Activated T-helper 1 cell treated with Interleukin-2 at 50 U/mL for 16 hours (primary cell): ENCODE results near the gene FBN1.

Source experiments
- DNase-seq: peaks from one replicate; pipeline ENCODE4 v3.0.0-alpha.2; 2020; ENCODE audit warnings: low read depth

FBN1 gene

GRCh38 chr15:48645558-48646330, at the start of gene FBN1:
FBN1 (minus strand) TSS chr15:48645709; CDS start chr15:48644769, 940 bp downstream.
- DNase-seq, result no peak

DNA sequence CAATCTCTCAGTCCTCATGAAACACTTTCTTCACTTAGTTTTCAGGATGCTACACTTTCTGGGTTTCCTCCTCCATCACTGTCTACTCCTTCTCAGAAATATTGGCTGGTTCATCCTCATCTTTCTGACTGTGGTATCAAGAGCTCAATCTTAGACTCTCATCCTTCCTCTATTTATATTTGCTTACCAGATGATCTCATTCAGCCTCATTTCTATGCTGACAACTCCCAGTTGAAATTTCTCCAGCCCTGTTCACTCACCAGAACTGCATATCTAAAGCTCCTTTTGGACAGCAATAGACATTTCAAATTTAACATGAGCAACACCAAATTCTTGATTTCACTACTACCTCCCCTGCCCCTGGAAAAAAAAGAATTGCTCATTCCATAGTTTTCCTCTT, 48.0 kb upstream of the FBN1 start:
- DNase-seq, result no peak

DNA sequence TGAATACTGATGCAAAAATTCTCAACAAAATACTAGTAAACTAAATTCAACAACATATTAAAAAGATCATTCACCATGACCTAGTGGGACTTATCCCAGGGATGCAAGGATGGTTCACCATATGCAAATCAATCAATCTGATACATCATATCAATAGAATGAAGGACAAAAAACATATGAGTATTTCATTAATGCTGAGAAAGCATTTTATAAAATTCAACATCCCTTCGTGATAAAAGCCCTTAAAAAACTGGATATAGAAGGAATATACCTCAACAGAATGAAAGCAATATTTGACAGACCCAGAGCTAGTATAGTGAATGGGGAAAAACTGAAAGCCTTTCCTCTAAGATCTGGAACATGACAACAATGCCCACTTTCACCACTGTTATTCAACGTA, 43.0 kb upstream of the FBN1 start:
- no peak for DNase-seq

DNA sequence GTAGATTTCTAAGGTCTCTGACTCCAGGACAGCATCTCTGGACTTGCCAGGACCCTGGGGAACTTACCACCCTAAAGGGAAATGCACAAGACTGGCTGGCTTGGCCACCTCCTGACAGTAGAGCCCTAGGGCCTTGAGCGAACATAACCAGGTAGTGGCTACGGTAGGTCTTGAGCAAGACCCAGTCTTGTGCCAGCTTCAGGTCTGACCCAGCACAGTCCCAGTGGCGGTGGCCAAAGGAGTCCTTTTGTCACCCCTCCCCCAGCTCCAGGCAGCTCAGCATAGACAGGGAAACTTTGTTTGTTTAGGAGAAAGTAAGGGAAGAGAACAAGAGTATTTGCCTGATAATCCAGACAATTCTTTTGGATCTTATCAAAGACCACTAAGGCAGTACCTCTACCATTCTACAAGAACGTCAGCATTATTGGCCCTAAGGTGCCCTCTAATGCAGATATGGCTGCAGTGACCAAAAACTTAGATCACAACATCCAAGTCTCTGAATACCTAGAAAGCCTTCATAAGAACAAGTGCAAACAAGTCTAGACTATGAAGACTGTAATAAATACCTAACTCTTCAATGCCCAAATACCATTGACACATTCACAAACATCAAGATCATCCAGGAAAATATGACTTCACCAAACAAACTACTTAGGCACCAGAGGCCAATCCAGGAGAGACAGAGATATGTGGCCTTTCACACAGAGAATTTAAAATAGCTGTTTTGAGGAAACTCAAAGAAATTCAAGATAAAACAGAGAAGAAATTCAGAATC, 38.7 kb upstream of the FBN1 start:
- DNase-seq, result no peak

GRCh38 chr15:48682942-48683651, 37.6 kb upstream of the FBN1 start:
- DNase-seq, result no peak

DNA sequence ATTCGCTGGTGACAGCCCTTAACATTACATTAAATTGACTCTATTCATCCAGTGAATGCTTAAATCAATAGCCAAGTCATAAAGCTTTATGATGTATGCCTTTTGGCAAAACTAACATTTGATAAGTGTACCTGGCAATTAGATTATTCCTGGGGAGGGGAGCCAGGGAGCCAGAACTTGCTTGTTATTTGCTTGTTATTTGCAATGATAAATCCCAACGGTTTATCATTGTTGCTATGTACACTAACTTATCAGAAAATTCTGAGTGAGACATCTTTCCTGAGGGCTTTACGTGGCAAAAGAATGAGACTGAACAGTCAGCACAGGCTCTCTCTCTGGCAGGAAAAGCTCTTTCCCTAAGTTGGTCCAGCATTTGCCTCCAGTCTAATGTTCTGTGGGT, 35.8 kb upstream of the FBN1 start:
- DNase-seq, result no peak

DNA sequence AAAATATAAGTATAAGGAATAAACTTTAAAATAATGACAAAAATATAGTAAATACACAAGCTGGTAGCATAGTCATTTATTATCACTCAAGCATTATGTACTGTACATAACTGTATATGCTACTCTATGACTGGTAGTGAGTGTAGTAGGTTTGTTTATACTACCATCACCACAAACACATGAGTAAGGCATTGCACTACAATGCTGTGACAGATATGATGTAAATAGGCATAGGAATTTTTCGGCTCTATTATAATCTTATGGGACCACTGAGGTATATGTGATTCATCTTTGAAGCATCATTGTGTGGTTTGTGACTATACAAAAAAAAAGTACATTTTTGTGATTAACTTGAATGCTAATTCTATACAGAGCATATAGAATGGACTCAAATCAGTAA, 35.3 kb upstream of the FBN1 start:
- DNase-seq, result no peak

DNA sequence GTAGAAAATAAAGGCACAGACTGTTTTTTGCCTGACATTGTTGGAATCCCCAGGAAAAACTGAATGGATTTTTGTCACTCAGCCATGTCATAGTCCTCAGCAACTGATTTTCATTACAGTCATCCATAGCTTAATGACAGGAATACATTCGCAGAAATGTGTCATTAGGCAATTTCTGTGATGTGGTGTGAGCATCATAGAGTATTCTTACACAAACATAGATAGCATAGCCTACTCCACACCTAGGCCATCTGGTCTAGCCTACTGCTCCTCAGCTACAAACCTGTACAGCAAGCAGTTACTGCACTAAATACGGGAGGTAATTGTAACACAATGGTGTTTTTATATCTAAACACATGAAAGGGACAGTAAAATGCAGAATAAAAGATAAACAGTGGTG, 34.4 kb upstream of the FBN1 start:
- no peak for DNase-seq

DNA sequence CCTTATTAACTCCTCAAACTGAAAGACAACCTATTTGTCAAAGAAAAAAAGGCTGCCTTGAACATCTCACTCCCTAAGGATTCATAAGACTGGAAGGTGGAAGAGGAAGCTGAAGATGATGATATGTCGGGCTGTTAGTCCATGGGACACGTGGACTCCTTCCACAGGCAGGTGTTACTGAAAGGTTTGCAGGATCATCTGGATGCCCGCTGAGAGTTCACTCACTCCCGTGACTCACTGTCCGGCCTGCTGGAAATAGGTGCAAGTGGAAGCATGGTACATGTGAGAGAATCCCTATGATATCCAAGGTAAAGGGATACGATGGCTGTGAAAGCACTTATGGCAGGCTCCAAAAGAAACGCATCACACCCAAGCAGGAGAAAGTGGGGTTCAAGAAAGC, 33.3 kb upstream of the FBN1 start:
- no peak for DNase-seq

- no peak for DNase-seq
Measured at GRCh38 chr15:48677821-48678220, 32.3 kb upstream of the FBN1 start.

DNA sequence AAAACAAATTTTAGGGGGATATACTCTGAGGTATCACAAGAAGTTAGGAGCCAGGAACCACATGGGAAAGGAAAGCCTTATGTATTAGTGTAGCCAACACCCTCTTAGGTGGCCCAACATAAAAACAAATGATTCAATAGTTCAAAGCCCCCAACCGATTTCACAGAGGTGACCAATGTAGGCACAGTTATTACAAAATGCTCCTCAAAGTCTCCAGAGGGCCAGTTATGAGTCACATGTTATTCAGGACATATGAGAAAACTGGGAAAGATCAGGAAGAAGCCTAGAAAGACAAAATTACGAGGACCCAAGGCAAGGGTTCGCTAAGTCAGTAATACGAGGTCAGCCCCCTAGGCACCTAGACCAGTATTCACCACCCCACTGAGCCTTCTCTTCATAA, 29.9 kb upstream of the FBN1 start:
- DNase-seq, result no peak

GRCh38 chr15:48674876-48675275, 29.4 kb upstream of the FBN1 start:
- no peak for DNase-seq

GRCh38 chr15:48672206-48672605, 26.7 kb upstream of the FBN1 start:
- DNase-seq, result no peak

GRCh38 chr15:48671103-48672022, 25.9 kb upstream of the FBN1 start:
- no peak for DNase-seq

GRCh38 chr15:48667701-48668100, 22.2 kb upstream of the FBN1 start:
- no peak for DNase-seq

DNA sequence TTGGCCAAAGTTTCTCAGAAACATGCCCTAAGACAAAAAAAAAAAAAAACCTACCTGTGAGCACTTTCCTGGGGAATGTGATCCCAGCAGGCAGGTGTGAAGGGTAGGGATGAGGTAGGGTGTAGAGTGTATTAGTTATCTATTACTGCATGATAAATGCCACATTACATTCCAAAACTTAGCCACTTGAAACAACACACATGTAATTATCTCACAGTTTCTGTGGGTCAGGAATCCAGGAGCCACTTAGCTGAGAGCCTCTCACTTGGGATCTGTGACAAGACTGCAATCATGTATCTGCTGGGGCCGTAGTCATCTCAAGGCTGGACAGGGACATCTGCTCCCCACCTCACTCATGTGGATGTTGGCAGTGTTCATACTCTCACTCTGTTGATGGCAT, 18.9 kb upstream of the FBN1 start:
- DNase-seq, result no peak

- DNase-seq, result no peak
Measured at GRCh38 chr15:48657950-48658591, 12.6 kb upstream of the FBN1 start.

- no peak for DNase-seq
Measured at GRCh38 chr15:48654801-48655200, 9.3 kb upstream of the FBN1 start.

- DNase-seq, result no peak
Measured at GRCh38 chr15:48653913-48654670, 8.6 kb upstream of the FBN1 start.

DNA sequence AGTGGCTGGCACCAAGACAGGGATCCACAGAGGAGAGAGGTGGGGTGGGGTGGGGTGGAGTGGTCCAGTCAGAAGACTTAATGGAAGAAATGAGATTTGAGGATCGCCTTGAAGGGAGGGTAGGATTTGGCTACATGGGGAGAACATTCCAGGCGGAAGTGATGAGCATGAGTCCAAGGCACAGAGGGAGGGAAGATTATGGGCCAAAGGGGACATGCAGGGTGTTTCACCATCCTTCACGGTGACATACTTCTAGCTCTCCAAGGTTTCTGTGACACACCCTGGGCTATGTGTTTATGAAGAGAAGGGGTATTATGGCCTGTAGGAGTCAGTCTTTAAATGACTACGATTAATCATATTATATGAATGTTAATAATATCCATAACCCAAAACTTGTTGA, 7.7 kb upstream of the FBN1 start:
- DNase-seq, result no peak
